Measurements from ENCODE around the gene NLRP12.
"Not testable (repeated sequence)": the region's sequence is repeated elsewhere in the genome, so short reads cannot be mapped to it uniquely, and the experiment has no call there.

NLRP12 gene

DNA sequence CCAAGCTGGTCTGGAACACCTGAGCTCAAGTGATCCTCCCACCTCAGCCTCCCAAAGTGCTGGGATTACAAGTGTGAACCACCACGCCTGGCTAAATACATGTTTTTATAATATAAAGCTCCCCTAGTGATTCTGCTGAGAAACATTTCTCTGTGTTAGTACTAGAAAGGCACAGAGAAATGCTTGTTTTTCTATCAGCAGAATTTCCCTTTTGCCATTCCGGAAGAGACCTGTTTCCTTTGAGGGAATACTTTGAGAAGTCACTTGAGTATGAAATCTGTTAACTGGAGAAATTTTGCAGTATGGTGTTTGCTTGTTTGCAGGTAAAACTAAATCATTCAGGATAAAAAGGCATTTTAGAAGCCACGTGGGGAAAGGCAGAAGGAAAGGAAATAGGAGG, 4.4 kb upstream of the NLRP12 start:
- no peak for DNase-seq (ENCODE audit: low spot score)

DNA sequence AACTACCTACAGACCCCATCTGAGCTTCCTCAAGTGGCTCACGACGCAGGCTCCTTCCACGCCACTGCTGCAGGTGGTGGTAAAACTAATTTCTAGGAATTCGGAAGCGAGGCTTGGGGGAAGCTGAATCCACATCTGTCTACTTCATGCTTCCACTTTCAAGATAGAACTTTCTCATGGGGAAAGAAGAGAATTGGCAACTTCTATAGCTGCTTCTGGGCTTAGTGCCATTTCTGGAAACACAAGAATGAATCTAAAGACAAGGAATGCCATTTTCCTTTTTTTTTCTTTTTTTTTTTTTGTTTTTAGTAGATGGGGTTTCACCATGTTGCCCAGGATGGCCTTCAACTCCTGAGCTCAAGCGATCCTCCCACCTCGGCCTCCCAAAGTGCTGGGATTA, 2.8 kb upstream of the NLRP12 start:
- DNase-seq (ENCODE audit: low spot score), result no peak

DNA sequence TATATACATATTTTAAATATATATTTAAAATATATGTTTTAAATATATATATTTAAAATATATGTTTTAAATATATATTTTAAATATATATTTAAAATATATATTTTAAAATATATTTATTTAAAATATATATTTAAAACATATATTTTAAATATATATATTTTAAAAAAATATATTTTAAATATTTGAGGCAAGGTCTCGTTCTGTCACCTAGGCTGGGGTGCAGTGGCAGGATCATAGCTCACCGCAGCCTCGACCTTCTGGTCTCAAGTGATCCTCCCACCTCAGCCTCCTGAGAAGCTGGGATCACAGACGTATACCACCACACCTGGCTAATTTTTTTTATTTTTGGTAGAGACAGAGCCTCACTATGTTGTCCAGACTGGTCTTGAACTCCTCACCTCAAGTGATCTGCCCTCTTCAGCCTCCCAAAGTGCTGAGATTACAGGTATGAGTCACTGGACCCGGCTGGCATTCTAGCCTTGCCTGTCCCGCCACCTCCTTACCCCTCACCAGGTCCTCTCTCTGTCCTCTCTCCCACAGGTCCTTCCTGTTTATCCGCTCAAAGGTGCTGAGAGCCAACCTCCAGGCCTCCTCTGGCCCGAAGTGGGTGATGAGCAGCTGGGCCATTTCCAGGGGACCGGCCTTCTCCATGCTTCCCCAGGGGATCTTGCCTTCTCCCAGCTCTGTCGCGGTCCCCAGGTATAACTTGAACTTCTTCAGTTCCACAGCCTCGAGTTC, 564 bp downstream of the NLRP12 start:
- DNase-seq (ENCODE audit: low spot score), result no peak

DNA sequence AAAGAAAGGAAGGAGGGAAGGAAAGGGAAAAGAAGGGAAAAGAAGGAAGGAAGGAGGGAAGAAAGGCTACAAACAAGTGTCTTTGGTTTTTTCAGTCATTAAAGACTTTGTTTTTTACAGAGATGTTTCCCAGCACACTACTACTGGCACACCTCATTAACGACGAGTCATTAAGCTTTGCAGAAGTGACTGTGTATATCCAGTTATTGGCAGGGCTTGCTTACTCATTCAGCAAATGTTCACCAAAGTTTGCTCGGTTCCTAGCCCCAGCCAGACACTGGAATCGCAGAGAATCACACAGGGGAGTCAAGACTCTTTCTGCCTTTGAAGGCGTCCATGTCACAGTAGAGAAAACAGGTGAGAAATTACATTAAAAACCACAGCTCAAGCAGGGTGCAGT, 4.3 kb downstream of the NLRP12 start:
- no peak for DNase-seq (ENCODE audit: low spot score)

DNA sequence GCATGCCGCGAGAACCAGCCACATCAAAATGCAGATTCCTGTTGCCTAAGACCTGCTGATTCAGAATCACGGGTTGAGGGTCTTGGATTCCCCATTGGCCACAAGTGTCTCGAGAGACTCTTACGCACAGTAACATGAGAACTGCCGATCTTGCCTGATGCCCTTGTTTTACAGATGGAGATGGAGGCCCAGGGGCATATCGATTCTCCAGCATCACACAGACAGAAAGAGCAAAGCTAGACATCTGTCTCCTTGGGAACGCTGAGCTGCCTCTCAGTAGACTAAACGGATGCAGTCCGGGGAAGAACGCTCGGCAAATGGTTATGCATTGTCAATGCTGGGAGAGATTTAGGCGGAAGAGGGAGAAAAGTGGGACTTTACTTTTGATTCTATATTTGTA, 5.4 kb downstream of the NLRP12 start:
- no peak for DNase-seq (ENCODE audit: low spot score)

DNA sequence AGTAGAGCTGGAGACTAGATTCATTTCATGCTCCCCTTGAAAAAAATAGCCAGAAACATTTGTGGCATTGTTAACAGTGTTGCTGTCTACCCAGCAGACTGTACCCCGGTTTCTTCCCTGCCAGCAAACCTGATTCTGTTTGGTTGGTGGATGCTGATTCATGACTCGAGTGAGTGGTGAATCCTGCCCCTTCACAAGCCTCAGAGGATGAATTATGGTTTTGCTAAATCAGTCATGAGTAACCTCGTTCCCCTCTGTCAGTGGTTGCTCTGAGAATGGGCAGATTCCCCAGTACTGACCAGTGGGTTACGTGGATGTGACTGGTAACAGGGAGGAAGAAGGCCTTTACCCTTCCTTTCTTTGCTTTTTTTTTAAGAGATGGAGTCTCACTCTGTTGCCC, 10.1 kb downstream of the NLRP12 start:
- DNase-seq (ENCODE audit: low spot score), result no peak

DNA sequence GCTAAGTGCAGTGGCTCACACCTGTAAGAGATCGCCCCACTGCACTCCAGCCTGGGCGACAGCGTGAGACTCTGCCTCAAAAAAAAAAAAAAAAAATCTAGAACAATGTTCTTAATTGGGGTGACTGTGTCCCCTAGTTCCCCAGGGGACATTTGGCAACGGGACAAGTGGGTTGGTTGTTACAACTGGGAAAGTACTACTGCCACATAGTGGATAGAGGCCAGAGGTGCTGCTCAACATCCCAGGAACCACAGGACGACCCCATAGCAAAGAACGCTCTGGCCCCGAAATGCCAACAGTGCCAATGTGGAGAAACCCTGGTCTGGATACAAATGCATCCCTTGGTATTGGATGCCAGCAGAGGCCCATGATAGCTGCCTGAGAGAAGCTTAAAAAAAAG, 11.8 kb downstream of the NLRP12 start:
- no peak for DNase-seq (ENCODE audit: low spot score)

DNA sequence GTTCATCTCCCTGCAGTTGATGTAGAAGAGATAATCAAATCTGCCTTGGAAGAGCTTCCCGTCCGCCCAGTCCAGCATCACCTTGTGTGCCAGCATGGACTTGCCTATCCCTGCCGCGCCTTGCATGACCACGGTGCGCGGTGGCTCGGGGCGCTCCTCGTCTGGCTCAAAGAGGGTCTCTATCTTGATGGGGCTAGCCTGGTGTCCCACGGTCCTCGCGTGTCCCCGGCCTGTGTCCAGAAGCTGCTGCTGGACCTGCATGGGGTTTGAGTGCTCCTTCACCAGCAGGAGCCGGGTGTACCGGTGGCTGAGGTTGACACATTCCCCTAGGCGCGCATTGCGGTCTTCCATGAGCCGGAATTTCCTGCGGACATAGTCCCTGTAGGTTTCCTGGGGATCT, 13.2 kb downstream of the NLRP12 start:
- DNase-seq (ENCODE audit: low spot score), result no peak

DNA sequence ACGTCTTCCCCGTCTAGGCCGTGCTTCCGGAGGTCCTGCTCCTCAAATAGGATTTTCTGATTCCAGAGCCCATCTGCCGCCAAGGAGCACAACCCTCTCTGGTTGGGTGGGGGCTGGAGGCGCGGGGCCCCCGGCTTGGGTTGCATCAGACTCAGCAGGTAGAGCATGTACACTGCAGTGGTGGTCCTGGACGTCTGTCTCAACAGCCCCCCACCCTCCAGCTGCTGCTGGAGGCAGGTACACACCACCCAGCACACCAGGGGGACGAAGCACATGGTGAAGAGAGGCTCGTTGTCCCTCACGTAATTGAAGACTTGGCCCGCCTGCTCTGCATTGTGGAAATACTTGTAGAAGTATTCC, 13.9 kb downstream of the NLRP12 start:
- no peak for DNase-seq (ENCODE audit: low spot score)

DNA sequence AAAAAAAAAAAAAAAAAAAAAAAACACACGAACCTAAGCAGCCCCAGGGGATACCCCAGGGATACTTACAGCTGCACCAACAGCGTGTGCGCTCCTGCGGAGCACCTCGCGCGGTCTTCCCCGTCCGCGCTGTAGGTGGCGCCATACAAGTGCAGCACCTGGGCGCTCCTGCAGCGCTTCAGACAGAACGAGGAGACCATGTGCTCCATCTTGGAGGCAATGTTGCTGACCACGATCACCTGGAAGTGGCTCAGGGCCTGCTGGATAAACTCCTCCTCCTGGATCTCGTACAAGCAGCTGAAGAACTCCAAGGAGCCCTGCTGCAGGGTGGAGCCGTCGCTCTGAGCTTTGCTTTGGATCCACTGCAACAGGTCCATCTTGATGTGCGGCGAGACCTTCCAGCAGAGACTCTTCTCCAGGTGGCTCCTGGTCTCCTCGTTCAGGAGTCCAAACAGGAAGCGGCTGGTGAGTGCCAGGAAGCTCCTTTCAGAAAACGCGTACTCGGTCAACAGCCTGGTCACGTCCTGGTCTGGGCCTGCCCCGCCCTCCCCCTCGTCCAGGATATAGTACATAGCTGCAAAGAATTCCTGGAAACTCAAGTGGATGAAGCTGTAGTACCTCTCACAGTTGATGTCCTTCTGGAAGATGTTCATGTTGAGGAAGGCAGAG, 14.5 kb downstream of the NLRP12 start:
- peak; percentile 53 for DNase-seq (ENCODE audit: low spot score)

DNA sequence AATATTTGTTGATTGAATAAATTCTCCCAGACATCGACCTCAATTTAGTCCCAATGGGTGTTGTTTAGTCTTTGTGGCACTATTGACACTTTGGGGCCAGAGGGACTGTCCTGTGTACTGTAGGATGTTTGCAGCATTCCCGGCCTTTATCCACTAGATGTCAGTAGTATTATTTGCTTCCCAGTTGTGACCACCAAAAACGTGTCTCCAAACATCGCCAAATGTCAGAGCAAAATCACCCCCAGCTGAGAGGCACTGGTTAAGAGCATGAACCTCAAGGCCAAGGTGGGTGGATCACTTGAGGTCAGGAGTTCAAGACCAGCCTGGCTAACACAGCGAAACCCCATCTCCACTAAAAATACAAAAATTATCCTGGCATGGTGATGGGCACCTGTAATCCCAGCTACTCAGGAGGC, 15.4 kb downstream of the NLRP12 start:
- DNase-seq (ENCODE audit: low spot score), result no peak

DNA sequence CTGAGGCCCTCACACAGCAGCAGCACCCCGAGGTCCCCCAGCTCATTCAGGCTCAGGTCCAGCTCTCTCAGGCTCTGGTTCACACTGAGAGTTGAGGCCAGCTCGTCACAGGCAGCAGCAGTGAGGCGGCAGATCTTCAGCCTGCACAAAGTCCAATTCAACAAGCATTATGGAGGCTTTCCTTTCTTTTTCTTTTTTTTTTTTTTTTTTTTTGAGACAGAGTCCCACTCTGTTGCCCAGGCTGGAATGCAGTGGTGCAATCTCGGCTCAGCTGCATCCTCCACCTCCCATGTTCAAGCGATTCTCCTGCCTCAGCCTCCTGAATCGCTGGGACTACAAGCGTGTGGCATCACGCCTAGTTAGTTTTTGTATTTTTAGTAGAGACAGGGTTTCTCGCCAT, 22.9 kb downstream of the NLRP12 start:
- DNase-seq (ENCODE audit: low spot score), result no peak

DNA sequence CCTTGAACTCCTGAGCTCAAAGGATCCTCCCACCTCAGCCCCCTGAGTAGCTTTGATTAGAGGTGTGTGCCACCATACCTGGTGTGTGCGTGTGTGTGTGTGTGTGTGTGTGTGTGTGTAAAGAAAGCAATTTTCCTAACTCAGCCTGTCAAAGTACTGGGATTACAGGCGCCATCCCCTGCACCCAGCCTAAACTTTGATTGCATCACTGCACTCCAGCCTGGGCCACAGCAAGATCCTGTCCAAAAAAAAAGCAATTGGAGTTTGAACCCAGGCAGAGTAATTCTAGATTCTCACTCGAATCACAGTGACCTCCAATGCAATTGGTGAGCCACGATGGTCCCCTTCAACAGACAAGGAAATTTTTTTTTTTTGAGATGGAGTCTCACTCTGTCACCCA, 29.1 kb downstream of the NLRP12 start:
- no peak for DNase-seq (ENCODE audit: low spot score)

DNA sequence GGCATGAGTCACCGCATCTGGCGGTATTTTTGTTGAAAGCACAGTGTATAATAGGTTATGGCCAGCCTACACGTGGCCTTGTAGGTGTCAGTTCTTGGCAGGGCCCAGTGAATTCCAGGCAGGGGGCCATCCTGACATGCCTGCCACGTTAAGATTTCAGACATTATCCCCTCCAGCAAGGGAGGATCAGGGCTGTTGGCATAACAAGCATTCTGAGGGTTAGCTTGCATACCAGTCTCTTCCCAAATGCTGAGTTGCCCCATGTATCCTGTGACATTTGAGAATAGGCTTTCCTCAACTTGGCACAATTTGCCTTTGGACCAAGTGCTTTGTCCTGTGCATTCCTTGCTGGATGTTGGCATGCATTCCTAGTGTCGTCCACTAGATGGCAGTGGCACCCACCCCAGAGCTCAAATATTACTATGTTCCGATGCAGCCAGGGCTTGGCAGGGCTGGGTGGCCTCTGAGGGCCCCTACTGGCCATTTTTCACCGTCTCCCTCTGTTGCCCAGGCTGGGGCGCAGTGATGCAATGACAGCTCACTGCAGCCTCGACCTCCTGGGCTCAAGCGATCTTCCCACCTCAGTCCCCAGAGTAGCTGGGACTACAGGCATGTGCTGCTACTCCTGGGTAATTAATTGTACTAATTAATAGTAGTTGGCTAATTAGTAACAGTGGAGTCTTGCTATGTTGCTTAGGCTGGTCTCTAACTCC, 31.2 kb downstream of the NLRP12 start:
- DNase-seq (ENCODE audit: low spot score), result peak; percentile 91

DNA sequence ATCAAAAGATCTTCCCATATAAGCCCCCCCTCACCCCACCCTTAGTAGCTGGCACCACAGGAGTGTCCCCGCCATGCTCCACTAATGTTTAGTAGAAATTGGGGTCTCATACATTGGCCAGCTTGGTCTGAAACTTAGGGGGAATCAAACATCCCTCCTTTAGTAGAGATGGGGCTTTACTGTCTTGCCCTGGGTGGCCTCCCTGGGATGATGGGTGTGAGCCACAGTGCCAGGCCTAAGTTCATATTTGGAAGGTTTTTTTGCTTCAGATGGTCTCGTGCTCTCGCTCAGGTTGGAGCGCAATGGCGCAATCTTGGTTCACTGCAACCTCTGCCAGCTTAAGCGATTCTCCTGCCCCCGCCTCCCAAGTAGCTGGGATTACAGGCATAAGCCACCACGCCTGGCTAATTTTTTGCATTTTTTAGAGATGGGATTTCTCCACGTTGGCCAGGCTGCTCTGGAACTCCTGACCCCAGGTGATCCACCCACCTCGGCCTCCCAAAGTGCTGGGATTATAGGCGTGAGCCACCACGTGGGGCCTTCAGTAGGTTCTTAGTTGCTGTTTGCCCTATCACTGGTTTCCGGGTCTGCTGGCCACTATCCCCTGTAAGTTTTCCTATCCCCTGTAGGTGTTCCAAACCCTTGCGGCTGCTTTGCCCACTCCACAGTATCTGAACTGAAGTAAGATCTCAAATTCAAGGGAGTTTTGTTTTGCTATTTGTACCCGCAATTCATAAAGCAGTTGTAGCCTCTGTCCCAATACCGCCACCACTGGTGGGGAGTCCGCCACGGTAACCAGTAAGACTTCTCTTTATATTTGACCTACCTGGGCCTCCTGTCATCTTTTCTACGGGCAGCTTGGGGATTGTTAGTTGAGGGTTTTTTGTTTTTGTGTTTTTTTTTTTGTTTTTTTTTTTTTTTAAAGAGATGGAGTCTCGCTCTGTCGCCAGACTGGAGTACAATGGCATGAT, 34.1 kb downstream of the NLRP12 start:
- DNase-seq (ENCODE audit: low spot score), result no peak

DNA sequence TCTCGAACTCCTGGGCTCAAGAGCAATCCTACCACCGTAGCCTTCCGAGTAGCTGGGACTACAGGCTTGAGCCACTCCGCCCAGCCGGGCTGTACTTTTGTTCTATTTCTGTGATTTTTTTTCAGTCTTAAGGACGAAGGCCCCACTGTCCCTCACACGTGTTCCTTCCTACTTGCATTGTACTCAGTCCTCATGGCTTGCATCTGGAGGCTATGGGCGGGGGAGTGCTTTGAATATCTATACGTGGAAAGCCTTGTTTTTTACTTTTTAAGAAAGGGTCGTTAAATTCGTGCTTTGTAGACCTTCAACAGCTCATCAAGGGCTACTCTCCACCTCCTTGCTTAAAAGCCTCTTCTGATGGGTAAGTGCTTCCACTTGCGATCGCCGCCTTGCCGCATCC, 36.8 kb downstream of the NLRP12 start:
- DNase-seq (ENCODE audit: low spot score), result no peak

DNA sequence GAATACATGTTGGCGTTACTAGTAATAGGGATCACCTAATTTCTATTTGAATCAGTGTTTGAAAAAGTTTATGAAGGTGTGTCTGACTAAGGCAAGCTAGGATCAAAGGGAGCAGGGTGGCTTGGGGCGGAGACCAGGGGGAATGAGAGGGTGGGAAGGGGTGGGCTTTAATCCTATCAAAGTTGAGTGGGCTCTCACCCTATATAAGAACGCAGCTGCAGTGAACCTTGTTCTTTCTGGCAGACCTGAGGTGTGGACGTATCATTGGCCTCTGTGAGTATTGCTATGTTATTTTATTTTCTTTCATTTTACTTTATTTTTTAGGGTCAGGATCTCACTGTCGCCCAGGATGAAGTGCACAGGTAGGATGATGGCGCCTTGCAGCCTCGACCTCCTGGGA, 37.4 kb downstream of the NLRP12 start:
- no peak for DNase-seq (ENCODE audit: low spot score)

DNA sequence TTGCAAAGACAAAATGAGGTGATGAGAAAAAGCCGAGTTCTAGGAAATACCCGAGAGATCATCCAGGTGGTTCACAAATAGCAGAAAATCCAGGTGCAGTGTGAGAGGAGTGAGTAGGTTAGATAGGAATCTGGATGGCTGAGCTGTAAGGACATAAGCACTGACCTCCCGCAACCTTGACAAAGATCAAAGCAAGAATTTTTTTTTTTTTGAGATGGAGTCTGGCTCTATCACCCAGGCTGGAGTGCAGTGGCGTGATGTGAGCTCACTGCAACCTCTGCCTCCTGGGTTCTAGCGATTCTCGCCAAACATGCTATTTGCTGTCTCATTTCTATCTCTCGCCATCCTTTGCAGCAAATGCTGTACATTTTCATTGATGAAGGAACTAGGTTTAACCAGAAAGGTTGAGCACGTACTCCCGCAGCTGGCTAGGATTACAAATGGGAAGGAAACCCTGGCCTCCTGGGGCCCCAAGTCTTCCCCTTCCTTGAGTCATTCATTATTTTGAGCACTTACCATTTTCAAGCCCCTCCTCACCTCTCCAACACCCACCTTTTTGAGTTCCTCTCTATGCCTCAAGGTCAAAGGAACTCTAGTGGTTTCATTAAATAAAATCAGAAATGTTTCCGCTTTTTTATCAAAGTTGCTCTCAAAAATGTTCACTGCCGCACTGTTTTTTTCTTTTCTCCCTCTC, 38.8 kb downstream of the NLRP12 start:
- DNase-seq (ENCODE audit: low spot score), result no peak

DNA sequence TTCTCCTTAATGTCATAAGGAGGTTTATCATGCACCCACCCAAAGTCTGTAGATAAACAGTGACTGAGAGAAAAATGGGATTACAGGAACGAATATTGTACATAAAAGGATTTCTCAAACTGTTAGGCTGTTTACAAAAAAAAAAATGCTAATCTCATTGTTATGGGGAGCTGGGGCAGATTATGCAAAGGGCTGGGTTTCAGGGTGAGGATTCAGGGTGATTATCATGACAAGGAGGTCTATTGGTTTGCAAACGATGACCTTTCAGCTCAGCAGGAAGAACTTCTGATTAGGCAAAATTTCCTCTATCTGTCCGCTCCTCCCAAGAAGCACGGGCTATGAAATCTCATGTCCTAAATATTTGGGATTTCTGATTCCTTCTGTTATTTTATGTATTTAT, 41.4 kb downstream of the NLRP12 start:
- no peak for DNase-seq (ENCODE audit: low spot score)

DNA sequence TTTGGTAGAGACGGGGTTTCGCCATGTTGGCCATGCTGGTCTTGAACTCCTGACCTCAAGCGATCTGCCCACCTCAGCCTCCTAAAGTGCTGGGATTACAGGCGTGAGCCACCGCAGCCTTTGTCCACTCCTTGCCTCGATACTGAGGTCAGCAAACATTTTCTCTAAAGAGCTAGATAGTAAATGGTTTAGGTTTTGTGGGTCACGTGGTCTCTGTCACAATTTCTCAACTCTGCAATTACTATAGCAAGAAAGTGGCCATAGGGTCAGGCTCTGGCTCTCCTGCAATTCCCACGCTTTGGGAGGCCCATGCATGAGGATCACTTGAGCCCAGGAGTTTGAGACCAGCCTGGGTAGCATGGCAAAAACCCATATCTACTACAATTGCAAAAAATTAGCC, 42.8 kb downstream of the NLRP12 start:
- not testable (repeated sequence) for DNase-seq (ENCODE audit: low spot score)

DNA sequence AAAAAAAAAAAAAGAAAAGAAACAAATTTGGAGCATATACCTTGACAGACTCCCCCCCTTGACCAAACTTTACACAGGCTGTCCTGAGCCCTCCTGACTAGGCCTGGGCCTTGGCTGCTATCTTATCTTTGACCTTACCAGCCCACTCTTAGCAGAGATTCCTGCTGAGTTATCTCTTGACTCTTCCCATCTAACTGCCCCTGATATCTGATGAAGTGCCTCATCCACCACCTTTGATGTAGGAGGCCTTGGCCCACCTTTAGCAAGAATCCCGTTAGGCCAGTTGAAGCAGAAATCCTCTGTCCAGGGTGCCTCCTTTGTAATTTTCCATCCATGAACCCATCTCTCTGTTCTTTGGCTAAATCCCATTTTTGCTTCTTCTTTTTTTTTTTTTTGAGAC, 43.6 kb downstream of the NLRP12 start:
- DNase-seq (ENCODE audit: low spot score), result no peak

DNA sequence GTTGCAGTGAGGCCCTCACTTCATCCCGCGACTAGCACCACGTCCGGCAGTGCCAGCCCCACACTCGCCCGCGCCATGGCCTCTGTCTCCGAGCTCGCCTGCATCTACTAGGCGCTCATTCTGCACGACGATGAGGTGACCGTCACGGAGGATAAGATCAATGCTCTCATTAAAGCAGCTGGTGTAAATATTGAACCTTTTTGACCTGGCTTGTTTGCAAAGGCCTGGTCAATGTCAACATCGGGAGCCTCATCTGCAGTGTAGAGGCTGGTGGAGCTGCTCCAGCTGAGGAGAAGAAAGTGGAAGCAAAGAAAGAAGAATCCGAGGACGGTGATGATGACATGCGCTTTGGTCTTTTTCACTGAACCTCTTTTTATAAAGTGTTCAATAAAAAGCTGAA, 48.6 kb downstream of the NLRP12 start:
- DNase-seq (ENCODE audit: low spot score), result no peak
